Measurements from ENCODE around the gene TIAM1. TPM values are rescaled to one million over a fixed set of nuclear protein-coding genes. Genes with fewer than 3 reads are reported as not detected.

Gene TIAM1
- polyA plus RNA-seq, 1 experiment: 0.11 TPM

- no peak for DNase-seq (ENCODE audit: low read depth)
- ChIA-PET POLR2A (no interaction called here), CTCF (no interaction called here)
- no peaks in the 10 kb centered on the region for H3K36me3 ChIP-seq (ENCODE audit: control insufficient read depth, insufficient read depth, low read length)
- H3K4me3 ChIP-seq (ENCODE audit: low read depth, low read length): no peak overlapping the region
- no peaks in the 10 kb centered on the region for H3K27me3 ChIP-seq (ENCODE audit: control insufficient read depth, insufficient read depth, low read length)
- TF ChIP-seq, protein P1, sequence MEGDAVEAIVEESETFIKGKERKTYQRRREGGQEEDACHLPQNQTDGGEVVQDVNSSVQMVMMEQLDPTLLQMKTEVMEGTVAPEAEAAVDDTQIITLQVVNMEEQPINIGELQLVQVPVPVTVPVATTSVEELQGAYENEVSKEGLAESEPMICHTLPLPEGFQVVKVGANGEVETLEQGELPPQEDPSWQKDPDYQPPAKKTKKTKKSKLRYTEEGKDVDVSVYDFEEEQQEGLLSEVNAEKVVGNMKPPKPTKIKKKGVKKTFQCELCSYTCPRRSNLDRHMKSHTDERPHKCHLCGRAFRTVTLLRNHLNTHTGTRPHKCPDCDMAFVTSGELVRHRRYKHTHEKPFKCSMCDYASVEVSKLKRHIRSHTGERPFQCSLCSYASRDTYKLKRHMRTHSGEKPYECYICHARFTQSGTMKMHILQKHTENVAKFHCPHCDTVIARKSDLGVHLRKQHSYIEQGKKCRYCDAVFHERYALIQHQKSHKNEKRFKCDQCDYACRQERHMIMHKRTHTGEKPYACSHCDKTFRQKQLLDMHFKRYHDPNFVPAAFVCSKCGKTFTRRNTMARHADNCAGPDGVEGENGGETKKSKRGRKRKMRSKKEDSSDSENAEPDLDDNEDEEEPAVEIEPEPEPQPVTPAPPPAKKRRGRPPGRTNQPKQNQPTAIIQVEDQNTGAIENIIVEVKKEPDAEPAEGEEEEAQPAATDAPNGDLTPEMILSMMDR (IDR thresholded peaks at IDR 0.05; ENCODE audit: insufficient read depth, low read depth, low read length): no peak
These were observed 33.3 kb downstream of the TIAM1 start for GRCh38 chr21:31310750-31311149.

GRCh38 chr21:31308584-31308983 lies 35.5 kb downstream of the TIAM1 start:
- TF ChIP-seq, protein P1 (IDR thresholded peaks at IDR 0.05; ENCODE audit: insufficient read depth, low read depth, low read length): no peak
- CTCF ChIA-PET: no interaction called here

GRCh38 chr21:31305888-31306287 lies 38.2 kb downstream of the TIAM1 start:
- CTCF ChIA-PET: no interaction called here
- Histone ChIP-seq H3K27me3 (ENCODE audit: control insufficient read depth, insufficient read depth, low read length) (no peaks in the 10 kb centered on the region), H3K36me3 (ENCODE audit: control insufficient read depth, insufficient read depth, low read length) (no peaks in the 10 kb centered on the region), H3K4me3 (ENCODE audit: low read depth, low read length) (no peak overlapping the region)
- DNase-seq (ENCODE audit: low read depth): no peak
- POLR2A ChIA-PET: no interaction called here
- TF ChIP-seq, protein P1 (IDR thresholded peaks at IDR 0.05; ENCODE audit: insufficient read depth, low read depth, low read length): no peak

More at GRCh38 chr21:31308584-31308983, 35.5 kb downstream of the TIAM1 start:
- Histone ChIP-seq H3K36me3 (ENCODE audit: control insufficient read depth, insufficient read depth, low read length) (no peaks in the 10 kb centered on the region), H3K27me3 (ENCODE audit: control insufficient read depth, insufficient read depth, low read length) (no peaks in the 10 kb centered on the region), H3K4me3 (ENCODE audit: low read depth, low read length) (no peak overlapping the region)
- POLR2A ChIA-PET: no interaction called here
- DNase-seq (ENCODE audit: low read depth): no peak

DNA sequence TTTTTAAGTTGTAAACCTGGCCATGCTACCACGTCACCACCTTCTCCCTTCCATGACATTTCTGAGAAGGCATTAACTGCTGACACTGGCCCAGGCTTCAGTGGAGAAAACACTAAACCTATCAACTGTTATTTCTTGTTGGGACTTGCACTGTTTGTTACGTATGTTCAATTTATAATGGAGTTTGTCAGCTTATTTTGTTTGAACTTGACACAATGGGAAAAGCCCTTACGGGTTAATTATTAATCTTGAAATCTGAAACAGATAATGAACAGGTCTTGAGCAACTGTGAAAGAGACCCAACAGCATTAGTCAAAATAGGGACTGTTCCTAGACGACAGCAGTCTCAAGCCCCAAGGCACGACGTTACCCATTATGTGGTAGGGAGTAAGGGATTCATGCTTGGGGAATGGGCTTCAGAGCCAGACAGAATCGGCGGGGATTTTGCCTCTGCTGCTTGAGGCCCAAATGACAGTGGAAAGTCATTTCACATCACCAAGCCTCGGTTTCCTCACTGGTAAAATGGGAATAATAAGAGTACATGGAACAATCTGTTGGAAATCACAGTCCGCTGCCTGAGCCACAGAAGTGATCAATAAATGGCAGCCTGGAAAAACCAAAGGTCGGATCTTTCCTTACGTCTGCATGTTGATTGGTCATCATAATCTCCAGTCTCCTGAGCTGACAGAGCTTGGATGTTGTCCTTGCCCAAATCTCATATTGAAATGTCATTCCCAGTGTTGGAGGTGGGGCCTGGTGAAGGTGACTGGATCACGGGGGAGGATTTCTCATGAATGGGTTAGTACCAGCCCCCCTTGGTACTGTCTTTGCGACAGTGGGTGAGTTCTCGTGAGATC lies 44.5 kb downstream of the TIAM1 start:
- no peak overlapping the region for H3K4me3 ChIP-seq (ENCODE audit: low read depth, low read length)
- ChIA-PET CTCF (no interaction called here), POLR2A (no interaction called here)
- no peaks in the 10 kb centered on the region for H3K27me3 ChIP-seq (ENCODE audit: control insufficient read depth, insufficient read depth, low read length)
- H3K36me3 ChIP-seq (ENCODE audit: control insufficient read depth, insufficient read depth, low read length): no peaks in the 10 kb centered on the region
- TF ChIP-seq, protein P1 (IDR thresholded peaks at IDR 0.05; ENCODE audit: insufficient read depth, low read depth, low read length): no peak
- no peak for DNase-seq (ENCODE audit: low read depth)

DNA sequence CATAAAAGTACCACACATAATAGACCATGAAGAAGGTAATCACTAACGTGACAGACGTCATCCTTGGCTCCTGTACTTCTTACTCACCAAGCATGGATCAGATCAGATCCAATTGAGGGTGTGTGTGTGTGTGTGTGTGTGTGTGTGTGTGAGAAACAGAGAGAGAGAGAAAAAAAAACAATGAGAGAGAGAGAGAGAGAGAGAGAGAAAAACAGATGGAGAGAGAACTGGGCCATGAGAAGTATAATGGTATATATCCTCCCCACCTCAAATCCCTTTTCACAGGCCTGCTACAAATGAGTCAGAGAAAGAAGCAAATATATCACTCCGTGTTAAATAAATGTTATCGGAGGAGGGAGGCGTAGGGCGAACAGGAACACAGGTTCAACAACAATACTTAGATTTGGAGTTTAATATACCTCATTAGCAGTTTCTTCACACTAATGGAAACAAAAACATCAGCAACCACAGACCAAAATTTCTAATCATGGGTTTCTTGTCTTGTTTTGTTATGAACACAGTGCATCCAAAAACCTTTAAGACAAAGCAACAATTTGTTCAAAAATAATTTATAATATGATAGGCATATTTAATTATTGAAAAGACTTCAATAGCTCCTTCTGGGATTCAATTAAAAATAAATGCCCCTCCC lies 45.3 kb downstream of the TIAM1 start:
- no peak overlapping the region for H3K4me3 ChIP-seq (ENCODE audit: low read depth, low read length)
- TF ChIP-seq, protein P1 (IDR thresholded peaks at IDR 0.05; ENCODE audit: insufficient read depth, low read depth, low read length): no peak
- H3K36me3 ChIP-seq (ENCODE audit: control insufficient read depth, insufficient read depth, low read length): no peaks in the 10 kb centered on the region
- DNase-seq (ENCODE audit: low read depth): no peak
- CTCF ChIA-PET: no interaction called here
- POLR2A ChIA-PET: no interaction called here
- H3K27me3 ChIP-seq (ENCODE audit: control insufficient read depth, insufficient read depth, low read length): no peaks in the 10 kb centered on the region
